HG03460 (cell line): Measurements from ENCODE around the gene TCF21.
"Not testable (repeated sequence)": the region's sequence is repeated elsewhere in the genome, so short reads cannot be mapped to it uniquely, and the experiment has no call there.

Source experiments
- ATAC-seq: cut with Tn5 transposase; IDR thresholded peaks from one replicate; pipeline ENCODE4 v1.9.1; 2021; ENCODE audit not compliant: unreplicated experiment

Gene TCF21

GRCh38 chr6:133888929-133889556, at the start of gene TCF21:
Gene TCF21, plus strand, starts transcription at chr6:133889113. Its CDS starts 285 bp downstream, at chr6:133889398.
- no peak for ATAC-seq

GRCh38 chr6:133841176-133841575, 47.7 kb upstream of the TCF21 start:
- ATAC-seq, result no peak

GRCh38 chr6:133843098-133843497, 45.8 kb upstream of the TCF21 start:
- ATAC-seq, result no peak

- ATAC-seq, result no peak
These were observed 44.2 kb upstream of the TCF21 start for GRCh38 chr6:133844709-133845108.

- ATAC-seq, result no peak
These were observed 34.9 kb upstream of the TCF21 start for GRCh38 chr6:133854041-133854363.

GRCh38 chr6:133854364-133855275, 34.3 kb upstream of the TCF21 start:
- ATAC-seq, result no peak

GRCh38 chr6:133855276-133855990, 33.5 kb upstream of the TCF21 start:
- ATAC-seq, result no peak

GRCh38 chr6:133855991-133856370, 32.9 kb upstream of the TCF21 start:
- no peak for ATAC-seq

GRCh38 chr6:133856911-133857310, 32.0 kb upstream of the TCF21 start:
- no peak for ATAC-seq

- ATAC-seq, result no peak
These were observed 31.2 kb upstream of the TCF21 start for GRCh38 chr6:133857696-133858095.

GRCh38 chr6:133861337-133861736, 27.6 kb upstream of the TCF21 start:
- ATAC-seq, result not testable (repeated sequence)

GRCh38 chr6:133863228-133863627, 25.7 kb upstream of the TCF21 start:
- no peak for ATAC-seq

- no peak for ATAC-seq
These were observed 23.2 kb upstream of the TCF21 start for GRCh38 chr6:133865680-133866079.

- ATAC-seq, result no peak
These were observed 17.8 kb upstream of the TCF21 start for GRCh38 chr6:133871131-133871530.

- ATAC-seq, result no peak
These were observed 15.4 kb upstream of the TCF21 start for GRCh38 chr6:133873538-133873937.

GRCh38 chr6:133877116-133877515, 11.8 kb upstream of the TCF21 start:
- ATAC-seq, result no peak

- ATAC-seq, result no peak
These were observed 8.9 kb upstream of the TCF21 start for GRCh38 chr6:133880006-133880405.

- ATAC-seq, result no peak
These were observed 8.0 kb upstream of the TCF21 start for GRCh38 chr6:133880896-133881295.

- no peak for ATAC-seq
These were observed 2.7 kb upstream of the TCF21 start for GRCh38 chr6:133886104-133886775.

- no peak for ATAC-seq
These were observed 1.6 kb upstream of the TCF21 start for GRCh38 chr6:133887156-133887879.

- ATAC-seq, result no peak
These were observed 1.1 kb upstream of the TCF21 start for GRCh38 chr6:133887880-133888230.
